ENCODE results near the gene BHLHE41.

BHLHE41 gene

DNA sequence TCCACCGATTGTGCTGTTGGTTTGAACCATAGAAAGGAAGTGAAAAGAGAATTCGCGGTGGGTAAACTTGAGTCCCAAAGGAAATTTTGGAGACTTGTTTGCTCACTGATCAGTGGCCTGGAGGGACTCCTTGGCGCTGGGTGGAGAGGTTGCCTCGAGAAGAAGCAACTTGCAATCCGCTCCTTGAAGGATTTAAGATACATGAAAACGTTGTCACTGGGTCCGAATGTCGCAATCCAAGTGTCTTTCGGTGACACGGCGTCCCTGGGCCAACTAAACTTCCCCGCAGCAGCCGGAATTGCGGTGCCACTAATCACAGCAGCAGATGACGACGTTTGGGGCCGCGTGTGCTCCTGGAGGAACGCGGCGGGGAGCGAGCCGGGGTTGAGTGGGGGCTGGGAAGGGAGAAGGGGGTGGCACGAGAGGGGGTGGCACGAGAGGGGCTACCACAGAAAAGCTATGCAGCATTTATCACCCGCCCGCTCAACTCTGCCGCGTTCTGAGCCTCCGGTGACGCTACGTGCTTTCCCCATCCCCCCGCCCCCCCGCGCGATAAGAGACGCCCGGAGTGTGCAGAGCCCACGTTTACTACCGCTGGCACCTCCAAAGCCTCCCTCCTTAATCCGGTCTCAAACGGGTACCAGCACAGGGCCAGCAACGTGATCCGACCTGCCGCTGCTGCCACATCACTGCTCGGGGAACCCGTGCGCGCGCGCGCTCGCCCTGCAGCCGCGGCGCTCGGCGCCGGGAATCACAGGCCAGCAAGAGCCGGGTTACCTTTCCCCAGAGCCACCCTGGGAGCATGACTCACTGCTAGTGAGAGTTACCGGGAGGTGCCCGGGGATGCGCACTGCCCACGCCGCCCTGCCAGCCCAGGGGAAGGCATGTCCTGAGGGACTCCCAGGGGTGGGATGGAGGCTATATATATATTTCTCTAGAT, 833 bp upstream of the BHLHE41 start:
- Mint-ChIP-seq H3K4me3 (peak overlapping the region; percentile 83), H3K4me1 (ENCODE audit: low read depth) (peaks cover 31% of the 10 kb centered on the region), H3K36me3 (no peaks in the 10 kb centered on the region), H3K27me3 (peaks cover 56% of the 10 kb centered on the region), H3K27ac (no peak overlapping the region), H3K9me3 (ENCODE audit: low read depth) (no peaks in the 10 kb centered on the region)

DNA sequence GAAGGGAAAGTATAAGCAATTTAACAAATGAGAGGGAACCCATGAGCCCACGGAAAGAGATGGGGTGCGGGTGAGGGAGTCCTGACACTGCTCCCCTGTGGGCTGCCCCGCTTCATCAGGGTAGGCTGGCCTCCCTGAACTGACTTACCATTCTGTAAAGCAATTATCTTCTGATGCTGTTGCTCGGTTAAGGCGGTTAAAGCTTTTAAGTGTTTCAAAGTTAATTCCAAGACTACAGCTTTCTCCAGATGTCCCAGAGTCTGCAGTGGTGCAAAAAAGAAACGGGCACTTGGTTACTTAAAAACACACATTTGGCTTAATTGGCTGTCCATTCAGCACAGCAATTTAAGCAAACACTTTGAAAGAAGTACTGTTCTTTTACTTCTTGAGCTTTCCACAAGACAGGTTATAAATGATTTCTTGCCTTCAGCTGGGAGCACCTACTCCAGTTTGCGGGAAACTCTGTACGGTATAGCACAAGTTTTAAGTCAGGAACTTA, 1.3 kb downstream of the BHLHE41 start:
- Mint-ChIP-seq H3K36me3 (no peaks in the 10 kb centered on the region), H3K27ac (no peak overlapping the region), H3K4me1 (ENCODE audit: low read depth) (peaks cover 31% of the 10 kb centered on the region), H3K27me3 (peaks cover 60% of the 10 kb centered on the region), H3K4me3 (peak overlapping the region; percentile 89), H3K9me3 (ENCODE audit: low read depth) (no peaks in the 10 kb centered on the region)

- Mint-ChIP-seq H3K4me3 (peak overlapping the region; percentile 89), H3K4me1 (ENCODE audit: low read depth) (peaks cover 31% of the 10 kb centered on the region), H3K27ac (no peak overlapping the region), H3K9me3 (ENCODE audit: low read depth) (no peaks in the 10 kb centered on the region), H3K27me3 (peaks cover 59% of the 10 kb centered on the region), H3K36me3 (no peaks in the 10 kb centered on the region)
These were observed 2.0 kb downstream of the BHLHE41 start for GRCh38 chr12:26122681-26123481.

DNA sequence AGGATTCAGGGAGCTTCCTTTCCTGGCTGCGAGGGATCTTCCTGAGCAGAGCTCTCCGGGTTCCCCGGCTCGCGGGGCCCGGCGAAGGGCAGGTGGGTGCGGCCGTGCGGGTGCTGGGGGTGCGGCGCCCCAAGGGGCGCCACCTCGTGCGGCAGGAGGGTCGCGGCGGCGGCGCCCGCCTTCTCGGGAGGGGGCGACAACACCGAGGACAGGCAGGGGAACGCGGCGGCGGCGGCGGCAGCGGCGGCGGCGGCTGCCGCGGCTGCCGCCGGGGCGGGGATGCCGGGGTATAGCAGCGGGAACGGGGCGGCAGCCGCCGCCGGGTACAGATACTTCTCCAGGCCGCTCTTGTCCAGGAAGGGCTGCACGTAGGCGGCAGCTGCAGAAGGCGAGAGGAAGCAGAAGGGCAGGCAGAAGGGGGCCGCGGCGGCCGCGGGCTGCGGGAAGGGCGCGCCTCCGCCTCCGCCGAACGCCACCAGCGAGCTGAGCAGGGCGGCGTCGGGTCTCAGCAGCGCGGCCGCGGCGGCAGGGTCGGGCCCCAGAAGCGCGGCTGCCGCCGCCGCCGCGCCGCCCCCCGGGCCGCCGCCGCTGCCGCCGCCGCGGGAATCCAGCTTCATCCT, 2.7 kb downstream of the BHLHE41 start:
- no peaks in the 10 kb centered on the region for H3K36me3 Mint-ChIP-seq
- peaks cover 57% of the 10 kb centered on the region for H3K27me3 Mint-ChIP-seq
- H3K4me1 Mint-ChIP-seq (ENCODE audit: low read depth), result peaks cover 31% of the 10 kb centered on the region

GRCh38 chr12:26121323-26122060, 3.3 kb downstream of the BHLHE41 start:
- Mint-ChIP-seq H3K27me3 (peaks cover 58% of the 10 kb centered on the region), H3K4me3 (peak overlapping the region; percentile 72), H3K36me3 (no peaks in the 10 kb centered on the region), H3K27ac (peak overlapping the region; percentile 8), H3K4me1 (ENCODE audit: low read depth) (peaks cover 31% of the 10 kb centered on the region), H3K9me3 (ENCODE audit: low read depth) (no peaks in the 10 kb centered on the region)

More for the DNA sequence above, 2.7 kb downstream of the BHLHE41 start:
- peak overlapping the region; percentile 72 for H3K4me3 Mint-ChIP-seq
- H3K9me3 Mint-ChIP-seq (ENCODE audit: low read depth), result no peaks in the 10 kb centered on the region
- no peak overlapping the region for H3K27ac Mint-ChIP-seq

- Mint-ChIP-seq H3K9me3 (ENCODE audit: low read depth) (no peaks in the 10 kb centered on the region), H3K27me3 (peaks cover 58% of the 10 kb centered on the region), H3K4me3 (peak overlapping the region; percentile 72), H3K36me3 (no peaks in the 10 kb centered on the region), H3K4me1 (ENCODE audit: low read depth) (peaks cover 31% of the 10 kb centered on the region), H3K27ac (no peak overlapping the region)
These were observed 4.1 kb downstream of the BHLHE41 start for GRCh38 chr12:26120561-26121274.

DNA sequence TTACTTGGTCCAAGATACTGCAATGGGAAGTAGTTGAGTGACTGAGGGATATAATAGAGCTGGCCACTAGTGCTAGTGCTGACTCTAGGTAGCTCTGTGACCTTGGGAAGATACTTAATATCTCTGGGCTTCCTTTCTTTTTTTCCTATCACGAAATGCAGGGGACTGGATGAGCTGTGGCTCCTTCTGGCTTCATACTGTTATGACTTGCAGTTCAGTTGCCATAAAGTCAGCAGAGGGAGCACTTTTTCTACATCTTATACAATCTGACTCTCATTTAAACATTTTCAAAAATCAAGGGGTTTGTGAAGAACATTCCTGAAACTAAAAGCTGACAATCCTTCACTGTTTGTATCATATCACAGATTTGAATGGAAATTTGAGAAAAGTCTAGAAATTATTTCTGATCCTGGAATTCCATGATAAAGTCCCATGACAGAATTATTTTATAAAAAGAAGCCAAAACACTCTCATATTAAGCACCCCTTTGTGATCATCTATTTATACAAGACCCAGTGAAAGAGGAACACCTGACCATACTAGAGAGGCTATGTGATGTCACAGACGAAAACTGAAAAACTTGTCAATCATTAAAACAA, 5.3 kb downstream of the BHLHE41 start:
- Mint-ChIP-seq H3K9me3 (ENCODE audit: low read depth) (no peaks in the 10 kb centered on the region), H3K4me3 (no peak overlapping the region), H3K36me3 (no peaks in the 10 kb centered on the region), H3K27ac (no peak overlapping the region), H3K27me3 (peaks cover 51% of the 10 kb centered on the region), H3K4me1 (ENCODE audit: low read depth) (peaks cover 23% of the 10 kb centered on the region)

- H3K27ac Mint-ChIP-seq, result no peak overlapping the region
- H3K4me3 Mint-ChIP-seq, result no peak overlapping the region
These were observed 6.5 kb downstream of the BHLHE41 start for GRCh38 chr12:26118308-26118707.

GRCh38 chr12:26116829-26117715, 7.8 kb downstream of the BHLHE41 start:
- Mint-ChIP-seq H3K4me1 (ENCODE audit: low read depth) (peaks cover 17% of the 10 kb centered on the region), H3K4me3 (no peak overlapping the region), H3K27me3 (peaks cover 44% of the 10 kb centered on the region), H3K27ac (no peak overlapping the region), H3K36me3 (no peaks in the 10 kb centered on the region), H3K9me3 (ENCODE audit: low read depth) (no peaks in the 10 kb centered on the region)

More at GRCh38 chr12:26118308-26118707, 6.5 kb downstream of the BHLHE41 start:
- Mint-ChIP-seq H3K36me3 (no peaks in the 10 kb centered on the region), H3K27me3 (peaks cover 42% of the 10 kb centered on the region), H3K4me1 (ENCODE audit: low read depth) (peaks cover 18% of the 10 kb centered on the region), H3K9me3 (ENCODE audit: low read depth) (no peaks in the 10 kb centered on the region)

GRCh38 chr12:26114720-26115401, 10.0 kb downstream of the BHLHE41 start:
- no peaks in the 10 kb centered on the region for H3K36me3 Mint-ChIP-seq
- peak overlapping the region; percentile 77 for H3K4me3 Mint-ChIP-seq
- peaks cover 11% of the 10 kb centered on the region for H3K4me1 Mint-ChIP-seq (ENCODE audit: low read depth)
- H3K27ac Mint-ChIP-seq, result peak overlapping the region; percentile 67
- H3K9me3 Mint-ChIP-seq (ENCODE audit: low read depth), result no peaks in the 10 kb centered on the region
- H3K27me3 Mint-ChIP-seq, result peaks cover 31% of the 10 kb centered on the region

DNA sequence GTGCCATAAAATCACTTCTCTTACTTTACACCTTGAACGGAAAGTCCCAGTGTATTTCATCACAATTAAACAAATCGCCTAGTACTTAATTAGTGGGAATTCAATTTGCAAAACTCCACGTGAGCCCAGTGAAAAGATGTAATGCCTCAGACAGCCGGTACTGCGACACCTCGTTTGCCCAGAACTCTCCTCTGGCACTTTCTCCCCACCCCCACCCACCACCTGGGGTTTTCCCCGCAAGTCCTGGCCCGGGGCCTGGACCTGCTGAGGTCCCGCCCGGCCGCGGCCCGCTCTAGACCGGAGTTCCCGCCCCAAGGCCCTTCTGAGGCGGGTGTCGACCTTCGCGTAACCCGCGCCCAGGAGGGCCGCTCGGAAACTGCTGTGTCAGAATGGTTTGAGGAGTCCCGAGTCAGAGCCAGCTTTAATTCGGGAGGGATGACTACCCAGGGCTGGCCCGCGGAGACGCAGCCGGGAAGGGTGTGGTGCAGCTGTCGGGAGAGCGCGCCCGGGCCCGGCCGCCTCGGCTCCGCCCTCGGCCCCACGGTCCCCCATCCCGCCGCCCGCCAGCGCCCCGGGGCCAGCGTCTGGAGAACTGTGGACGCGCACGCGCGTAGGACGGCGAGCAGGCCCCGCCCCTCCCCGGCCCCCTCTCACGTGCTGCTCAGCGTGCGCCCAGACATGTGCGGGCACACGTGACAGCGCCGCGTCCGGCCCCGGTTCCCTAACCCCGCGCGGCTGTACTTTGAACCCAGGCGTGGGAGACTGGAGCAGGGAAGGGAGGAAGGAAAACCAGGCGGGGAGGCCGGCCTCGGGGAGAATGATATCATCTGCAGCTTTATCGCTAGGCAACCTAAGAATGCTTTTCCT, 10.8 kb downstream of the BHLHE41 start:
- Mint-ChIP-seq H3K4me1 (ENCODE audit: low read depth) (peaks cover 11% of the 10 kb centered on the region), H3K27me3 (peaks cover 23% of the 10 kb centered on the region), H3K27ac (peak overlapping the region; percentile 67), H3K9me3 (ENCODE audit: low read depth) (no peaks in the 10 kb centered on the region), H3K36me3 (no peaks in the 10 kb centered on the region), H3K4me3 (peak overlapping the region; percentile 84)
